Panc1 (cell line): ENCODE data around the gene PPP3R2. TPM values are rescaled to one million over a fixed set of nuclear protein-coding genes. Genes with fewer than 3 reads are reported as not detected.

Source experiments
- ATAC-seq: fragments of 200-7000 bp; cut with Tn5 transposase; 2 replicates; pipeline ENCODE4 v1.9.1; 2020; ENCODE audit warnings: mild to moderate bottlenecking, moderate library complexity
- BruUV-seq: library from RNA; stranded (reverse); fragments of 400-500 nt; replicated peaks from 2 replicates; lab custom pipeline; 2021; lab: Mats Ljungman, UMichigan
- CTCF ChIA-PET: fragments of 300-600 bp; sonication (Branson Sonifier 250); formaldehyde crosslinking; loops from one replicate; lab custom pipeline; 2022; ENCODE audit warnings: antibody characterized with exemption; lab: Charles Lee
- POLR2A ChIA-PET: fragments of 300-600 bp; sonication (Branson Sonifier 250); formaldehyde crosslinking; loops from one replicate; lab custom pipeline; 2022; ENCODE audit warnings: antibody characterized with exemption; lab: Charles Lee
- DNase-seq: peaks from one replicate; pipeline ENCODE4 v3.0.0-alpha.2; 2010; ENCODE audit warnings: low read depth, low spot score
- H3K27ac ChIP-seq: 2 replicates; pipeline ENCODE4 v1.5.1; 2011; ENCODE audit warnings: mild to moderate bottlenecking, low read length, inconsistent platforms
- H3K27me3 ChIP-seq: fragments of 200-500 bp; sonication (Bioruptor generic); 2 replicates; pipeline ENCODE4 v1.6.0; 2014; ENCODE audit warnings: low read length, inconsistent platforms; ENCODE audit not compliant: control insufficient read depth, insufficient read depth
- H3K36me3 ChIP-seq: fragments of 200-500 bp; sonication (Bioruptor generic); 2 replicates; pipeline ENCODE4 v1.5.1; 2014; ENCODE audit warnings: inconsistent platforms, mild to moderate bottlenecking, low read length, moderate library complexity; ENCODE audit not compliant: control insufficient read depth, insufficient read depth
- H3K4me1 ChIP-seq: 2 replicates; pipeline ENCODE4 v1.5.1; 2011; ENCODE audit warnings: inconsistent platforms, mild to moderate bottlenecking, low read length, moderate library complexity; ENCODE audit not compliant: control insufficient read depth, insufficient read depth
- H3K4me3 ChIP-seq, 2 experiments: 2 replicates each; pipeline ENCODE4 v1.5.1; 2011 to 2012; ENCODE audit warnings: low read depth in 2 of 2, low read length in 2 of 2, mild to moderate bottlenecking in 2 of 2, inconsistent platforms in 1 of 2, moderate library complexity in 1 of 2
- H3K9me3 ChIP-seq: fragments of 200-500 bp; sonication (Bioruptor generic); 2 replicates; pipeline ENCODE4 v1.5.1; 2014; ENCODE audit warnings: low read depth, mild to moderate bottlenecking, inconsistent platforms, low read length, moderate library complexity; ENCODE audit not compliant: control insufficient read depth, insufficient read depth
- CTCF ChIP-seq: fragments of 450-650 bp; IDR thresholded peaks from 2 replicates; pipeline ENCODE4 v1.5.1; 2017; ENCODE audit warnings: mild to moderate bottlenecking
- POLR2AphosphoS5 ChIP-seq: IDR thresholded peaks from 2 replicates; pipeline ENCODE4 v1.6.1; 2012; ENCODE audit warnings: mild to moderate bottlenecking, low read depth, low read length, moderate library complexity
- REST ChIP-seq, 2 experiments: IDR thresholded peaks; 2 replicates each; pipeline ENCODE4 v1.6.1; 2011 to 2012; ENCODE audit warnings: low read depth in 2 of 2, control low read depth in 1 of 2, low read length in 1 of 2, mild to moderate bottlenecking in 1 of 2, moderate library complexity in 1 of 2; ENCODE audit not compliant: insufficient read depth in 1 of 2
- SIN3A ChIP-seq: IDR thresholded peaks from 2 replicates; pipeline ENCODE4 v1.6.1; 2012; ENCODE audit warnings: low read depth, mild to moderate bottlenecking, low read length, moderate library complexity, borderline replicate concordance; ENCODE audit not compliant: insufficient read depth
- TCF7L2 ChIP-seq: IDR thresholded peaks from 2 replicates; pipeline ENCODE4 v1.6.1; 2011; ENCODE audit warnings: mild to moderate bottlenecking, low read depth, low read length, inconsistent platforms
- in situ Hi-C: cut with HindIII; loops from 2 replicates; pipeline ENCODE4 v1.10.0; 2016; ENCODE audit warnings: low sequenced_read_pairs, low pct_unique_long_range_greater_than_20kb
- intact Hi-C: fragments of 100-400 bp; cut with micrococcal nuclease; formaldehyde crosslinking; loops from one replicate; pipeline ENCODE4 v1.10.0; 2022; ENCODE audit not compliant: unreplicated experiment
- total RNA-seq: library from RNA; stranded (reverse); gene quantifications from one replicate; pipeline ENCODE4 v1.2.1, GENCODE V29; 2021; ENCODE audit not compliant: unreplicated experiment

PPP3R2 gene
- total RNA-seq, 1 experiment from 2014 or later = not detected

- intact Hi-C loops (no loop called here), in situ Hi-C loops (no loop called here)
- DNase-seq (no peak), ATAC-seq (no peak)
- TF ChIP-seq POLR2AphosphoS5 = no peak
- TF ChIP-seq TCF7L2 = no peak
- TF ChIP-seq CTCF = no peak
- TF ChIP-seq SIN3A = no peak
- TF ChIP-seq REST (IDR thresholded peaks at IDR 0.05; ENCODE audit: insufficient read depth in 1 of 2, low read depth in 2 of 2, low read length in 1 of 2) = no peak
- H3K27ac ChIP-seq = no peak overlapping the region
- H3K36me3 ChIP-seq = no peaks in the 10 kb centered on the region
- ChIA-PET CTCF (no interaction called here), POLR2A (no interaction called here)
- BruUV-seq = no TSS peak
- no peaks in the 10 kb centered on the region for H3K27me3 ChIP-seq
- H3K4me1 ChIP-seq = no peaks in the 10 kb centered on the region
- H3K9me3 ChIP-seq = no peaks in the 10 kb centered on the region
- H3K4me3 ChIP-seq = no peak overlapping the region
Measured at GRCh38 chr9:101605547-101605946, 10.8 kb upstream of the PPP3R2 start.

- H3K9me3 ChIP-seq = no peaks in the 10 kb centered on the region
- intact Hi-C loops = no loop called here
- TF ChIP-seq REST (IDR thresholded peaks at IDR 0.05; ENCODE audit: insufficient read depth in 1 of 2, low read depth in 2 of 2, low read length in 1 of 2) (no peak), TCF7L2 (no peak), POLR2AphosphoS5 (no peak), SIN3A (no peak), CTCF (no peak)
- H3K4me1 ChIP-seq = no peaks in the 10 kb centered on the region
- H3K27me3 ChIP-seq = no peaks in the 10 kb centered on the region
- POLR2A ChIA-PET = no interaction called here
- no peak for DNase-seq
- H3K27ac ChIP-seq = no peak overlapping the region
- no peak overlapping the region for H3K4me3 ChIP-seq
- CTCF ChIA-PET = no interaction called here
- H3K36me3 ChIP-seq = no peaks in the 10 kb centered on the region
- in situ Hi-C loops = no loop called here
- ATAC-seq = no peak
- no TSS peak for BruUV-seq
Measured at GRCh38 chr9:101604296-101604695, 9.5 kb upstream of the PPP3R2 start.
